Thyroid gland (tissue), 4 donors: ENCODE measurements around the gene ALLC. TPM values are rescaled to one million over a fixed set of nuclear protein-coding genes. Genes with fewer than 3 reads are reported as not detected.

ENCODE experiments used
- DNase-seq, 2 donors: peaks; one replicate each; pipeline ENCODE4 v3.0.0-alpha.2; 2019
- H3K27ac ChIP-seq, 3 donors: fragments of 200-600 bp; sonication (generic); 1 replicate in 2 of 3; 2 replicates in 1 of 3; pipeline ENCODE4 v1.5.1; 2016 to 2019; ENCODE audit warnings: mild to moderate bottlenecking in 1 of 3, moderate library complexity in 1 of 3
- H3K27me3 ChIP-seq: fragments of 200-600 bp; sonication (generic); one replicate; pipeline ENCODE4 v1.5.1; 2019
- H3K36me3 ChIP-seq, 2 donors: fragments of 200-600 bp; sonication (generic); one replicate each; pipeline ENCODE4 v1.5.1; 2016 to 2019
- H3K4me1 ChIP-seq, 2 donors: fragments of 200-600 bp; sonication (generic); one replicate each; pipeline ENCODE4 v1.5.1; 2017 to 2019
- H3K4me3 ChIP-seq, 3 donors: fragments of 200-600 bp; sonication (generic); replicated peaks in 1 of 3; 1 replicate in 2 of 3; 2 replicates in 1 of 3; pipeline ENCODE4 v1.5.1; 2016; ENCODE audit warnings: mild to moderate bottlenecking in 1 of 3
- H3K9me3 ChIP-seq: fragments of 200-600 bp; sonication (generic); one replicate; pipeline ENCODE4 v1.5.1; 2017
- CTCF ChIP-seq, 6 experiments: fragments of 200-600 bp in 3 of 6; fragments of 450-650 bp in 3 of 6; sonication (generic) in 3 of 6; IDR thresholded peaks; one replicate each; pipeline ENCODE4 v1.5.1; 2016 to 2019; ENCODE audit warnings: antibody characterized with exemption in 6 of 6, mild to moderate bottlenecking in 2 of 6, inconsistent platforms in 1 of 6, moderate library complexity in 1 of 6
- POLR2A ChIP-seq, 2 donors: fragments of 450-650 bp; IDR thresholded peaks; one replicate each; pipeline ENCODE4 v1.6.1; 2017; ENCODE audit warnings: antibody characterized with exemption in 2 of 2, mild to moderate bottlenecking in 2 of 2, moderate library complexity in 1 of 2
- WGBS, 2 donors: methylation state at CpG; one replicate each; pipeline ENCODE4 v1.1.5; 2017; 5-methylcytosine and 5-hydroxymethylcytosine counted together
- intact Hi-C: fragments of 100-400 bp; cut with DNase I; formaldehyde crosslinking; loops from one replicate; pipeline ENCODE4 v1.15.1; 2023
- total RNA-seq, 4 donors: library from RNA; depleted of rRNA; stranded (reverse); fragments of >200 nt; gene quantifications; one replicate each; pipeline ENCODE4 v1.2.3, GENCODE V29; 2016

The ALLC gene
- total RNA-seq, 4 donors from 2014 or later, result not detected

DNA sequence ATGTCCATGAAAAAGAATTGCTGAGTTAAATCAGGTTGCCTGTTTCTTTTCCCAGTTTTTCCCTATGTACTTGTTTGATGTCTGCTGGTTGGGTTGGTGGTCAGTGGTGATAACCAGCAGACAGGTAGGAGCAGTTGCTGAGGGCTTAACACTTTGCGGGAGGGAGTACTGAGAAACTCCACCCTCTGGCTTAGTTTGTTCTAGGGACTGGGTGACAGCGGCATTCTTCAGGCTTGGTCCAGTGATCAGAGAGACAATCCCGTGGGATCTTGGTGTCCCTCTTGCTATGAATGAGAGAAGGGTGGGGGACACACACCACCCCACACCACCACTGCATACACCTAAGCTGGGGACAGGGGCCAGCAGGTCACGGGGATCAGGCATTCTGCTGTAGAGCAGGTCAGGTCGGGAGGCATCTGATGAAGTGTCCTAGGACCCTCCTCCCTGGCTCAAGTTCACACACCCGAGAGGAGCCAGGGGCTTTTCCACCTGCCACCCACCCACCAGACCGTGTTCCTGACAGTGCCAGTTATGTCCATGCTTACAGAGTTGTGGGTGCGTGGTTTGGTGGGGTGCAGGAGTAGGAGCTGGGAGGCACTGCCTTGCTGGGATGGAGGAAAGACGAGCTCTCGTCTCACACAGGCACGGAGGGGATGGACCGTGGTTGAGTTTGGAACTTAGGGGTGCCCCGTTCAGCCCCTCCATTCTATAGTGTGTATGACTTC, 21.3 kb upstream of the ALLC start:
- H3K36me3 ChIP-seq, result no peaks in the 10 kb centered on the region
- no peaks in the 10 kb centered on the region for H3K27me3 ChIP-seq
- intact Hi-C loops, result no loop called here
- WGBS, 2 donors, result 69 to 77% methylated on average over 8 to 13 of the region's 13 CpGs
- no peak overlapping the region for H3K27ac ChIP-seq
- H3K9me3 ChIP-seq, result no peaks in the 10 kb centered on the region
- no peak for DNase-seq
- TF ChIP-seq CTCF (IDR thresholded peaks at IDR 0.05) (no peak), POLR2A (IDR thresholded peaks at IDR 0.05) (no peak)
- no peak overlapping the region for H3K4me3 ChIP-seq
- H3K4me1 ChIP-seq, result peaks cover 0 to 6% of the 10 kb centered on the region in 2 donors

GRCh38 chr2:3637311-3637675, 20.7 kb upstream of the ALLC start:
- H3K36me3 ChIP-seq, result no peaks in the 10 kb centered on the region
- TF ChIP-seq POLR2A (IDR thresholded peaks at IDR 0.05), result no peak
- no peak for TF ChIP-seq CTCF (IDR thresholded peaks at IDR 0.05)
- H3K27me3 ChIP-seq, result no peaks in the 10 kb centered on the region
- whole genome bisulfite sequencing, 2 donors, result 87 to 88% methylated on average over 11 of the region's 11 CpGs
- no peak overlapping the region for H3K4me3 ChIP-seq
- intact Hi-C loops, result no loop called here
- H3K4me1 ChIP-seq, result peaks cover 0 to 8% of the 10 kb centered on the region in 2 donors
- no peak overlapping the region for H3K27ac ChIP-seq
- DNase-seq, result no peak
- H3K9me3 ChIP-seq, result no peaks in the 10 kb centered on the region

GRCh38 chr2:3637692-3638455, 20.1 kb upstream of the ALLC start:
- H3K9me3 ChIP-seq, result no peaks in the 10 kb centered on the region
- H3K36me3 ChIP-seq, result no peaks in the 10 kb centered on the region
- H3K27me3 ChIP-seq, result no peaks in the 10 kb centered on the region
- no peak for DNase-seq
- H3K4me3 ChIP-seq, result no peak overlapping the region
- no peak for TF ChIP-seq CTCF (IDR thresholded peaks at IDR 0.05)
- no peak for TF ChIP-seq POLR2A (IDR thresholded peaks at IDR 0.05)
- H3K4me1 ChIP-seq, result peaks cover 0 to 8% of the 10 kb centered on the region in 2 donors
- WGBS, 2 donors, result 90 to 96% methylated on average over 18 to 29 of the region's 30 CpGs
- intact Hi-C loops, result no loop called here
- H3K27ac ChIP-seq, result no peak overlapping the region

DNA sequence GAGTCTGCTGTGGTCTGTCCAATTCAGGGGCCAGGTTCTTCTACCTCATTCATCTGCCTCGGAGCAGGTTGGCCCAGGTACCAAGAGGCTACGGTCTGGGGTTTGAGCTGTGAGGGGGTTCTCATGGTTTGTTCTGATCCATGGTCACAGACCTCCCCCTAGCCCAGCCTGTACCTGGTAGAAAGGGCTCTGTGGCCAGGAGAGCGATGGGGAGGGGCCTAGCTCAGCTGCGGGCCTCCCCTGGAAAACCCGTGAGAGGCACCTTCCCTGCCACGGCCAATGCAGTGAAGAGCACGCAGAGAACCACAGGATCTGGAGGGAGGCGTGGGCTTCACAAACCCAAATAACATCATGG, 19.6 kb upstream of the ALLC start:
- Histone ChIP-seq H3K4me1 (peaks cover 0 to 8% of the 10 kb centered on the region in 2 donors), H3K36me3 (no peaks in the 10 kb centered on the region), H3K27me3 (no peaks in the 10 kb centered on the region), H3K27ac (no peak overlapping the region), H3K4me3 (no peak overlapping the region), H3K9me3 (no peaks in the 10 kb centered on the region)
- DNase-seq, result no peak
- WGBS, 2 donors, result 62 to 79% methylated on average over 5 to 8 of the region's 8 CpGs
- intact Hi-C loops, result no loop called here
- TF ChIP-seq CTCF (IDR thresholded peaks at IDR 0.05) (no peak), POLR2A (IDR thresholded peaks at IDR 0.05) (no peak)

DNA sequence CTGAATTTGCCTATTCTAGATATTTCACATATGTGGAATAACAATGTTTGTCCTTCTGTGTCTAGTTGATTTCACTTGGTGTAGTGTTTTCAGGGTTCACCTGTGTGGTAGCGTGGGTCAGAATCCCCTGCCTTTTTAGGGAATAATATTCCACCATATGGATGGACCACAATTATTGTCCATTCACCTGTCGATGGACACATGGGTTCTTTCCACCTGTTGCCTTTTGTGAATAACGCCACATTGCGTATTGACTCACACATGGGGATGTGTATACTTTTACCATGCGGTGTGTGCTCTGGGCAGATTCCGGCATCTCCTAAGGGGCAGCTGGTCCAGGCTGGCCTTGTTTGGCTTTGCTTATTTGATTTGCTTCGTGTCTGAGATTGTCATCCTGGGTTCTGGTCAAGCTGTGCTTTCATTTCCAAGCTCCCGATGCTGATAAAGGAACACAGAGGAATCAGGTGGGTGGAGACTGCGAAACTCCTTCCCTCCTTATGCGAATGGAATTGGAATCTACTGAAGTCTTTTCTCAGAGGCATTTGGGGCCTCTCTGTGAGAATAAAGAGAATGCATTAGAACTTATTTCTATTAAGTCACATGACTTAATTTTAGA, 18.9 kb upstream of the ALLC start:
- WGBS, 2 donors, result 84 to 86% methylated on average over 10 of the region's 10 CpGs
- no peak for DNase-seq
- intact Hi-C loops, result no loop called here
- Histone ChIP-seq H3K9me3 (no peaks in the 10 kb centered on the region), H3K4me1 (peaks cover 0 to 8% of the 10 kb centered on the region in 2 donors), H3K36me3 (no peaks in the 10 kb centered on the region), H3K27ac (no peak overlapping the region), H3K27me3 (no peaks in the 10 kb centered on the region), H3K4me3 (no peak overlapping the region)
- TF ChIP-seq CTCF (IDR thresholded peaks at IDR 0.05) (no peak), POLR2A (IDR thresholded peaks at IDR 0.05) (no peak)
